Neural crest cell (in vitro differentiated cells): ENCODE data around the gene ZFP62. TPM values are rescaled to one million over a fixed set of nuclear protein-coding genes. Genes with fewer than 3 reads are reported as not detected.
"Not testable (repeated sequence)": the region's sequence is repeated elsewhere in the genome, so short reads cannot be mapped to it uniquely, and the experiment has no call there.

Experiments
- DNase-seq: peaks from one replicate; pipeline ENCODE4 v3.0.0; 2021; ENCODE audit warnings: low read depth, mixed read lengths, low spot score
- H3K27ac Mint-ChIP-seq: one replicate; pipeline ENCODE4 v1.8.0; 2021; ENCODE audit warnings: mild to moderate bottlenecking, mixed read lengths; ENCODE audit not compliant: unreplicated experiment
- H3K27me3 Mint-ChIP-seq: 2 replicates; pipeline ENCODE4 v1.8.0; 2021; ENCODE audit warnings: low read depth, mild to moderate bottlenecking, mixed read lengths
- H3K36me3 Mint-ChIP-seq: 2 replicates; pipeline ENCODE4 v1.8.0; 2021; ENCODE audit warnings: low read depth, mild to moderate bottlenecking, mixed read lengths
- H3K4me1 Mint-ChIP-seq: 2 replicates; pipeline ENCODE4 v1.8.0; 2021; ENCODE audit warnings: mixed read lengths
- H3K4me3 Mint-ChIP-seq: one replicate; pipeline ENCODE4 v1.8.0; 2021; ENCODE audit warnings: mild to moderate bottlenecking, mixed read lengths
- H3K9me3 Mint-ChIP-seq: 2 replicates; pipeline ENCODE4 v1.8.0; 2021; ENCODE audit warnings: mixed read lengths
- CTCF ChIP-seq: fragments of 200-600 bp; sonication (generic); conservative IDR thresholded peaks from 2 replicates; pipeline ENCODE4 v1.5.0; 2021; ENCODE audit warnings: antibody characterized with exemption, mild to moderate bottlenecking
- total RNA-seq: library from RNA; stranded (reverse); gene quantifications from 2 replicates; pipeline ENCODE4 v1.2.1, GENCODE V29; 2021

ZFP62 gene
- total RNA-seq, 1 donor from 2014 or later = 44.4 TPM

GRCh38 chr5:180908400-180908799 is 47.3 kb upstream of the ZFP62 start:
- Mint-ChIP-seq H3K27ac (peak overlapping the region; percentile 43), H3K4me1 (no peaks in the 10 kb centered on the region), H3K9me3 (peaks cover 4% of the 10 kb centered on the region), H3K27me3 (peaks cover 3% of the 10 kb centered on the region), H3K4me3 (no peak overlapping the region), H3K36me3 (no peaks in the 10 kb centered on the region)
- TF ChIP-seq CTCF = no peak
- DNase-seq = no peak

GRCh38 chr5:180901319-180902009 is 40.4 kb upstream of the ZFP62 start:
- no peak for TF ChIP-seq CTCF
- Mint-ChIP-seq H3K36me3 (no peaks in the 10 kb centered on the region), H3K4me1 (no peaks in the 10 kb centered on the region), H3K27ac (no peak overlapping the region), H3K4me3 (no peak overlapping the region), H3K9me3 (peaks cover 6% of the 10 kb centered on the region), H3K27me3 (peaks cover 10% of the 10 kb centered on the region)
- no peak for DNase-seq

- Mint-ChIP-seq H3K27me3 (peaks cover 10% of the 10 kb centered on the region), H3K36me3 (no peaks in the 10 kb centered on the region), H3K4me3 (no peak overlapping the region), H3K4me1 (no peaks in the 10 kb centered on the region), H3K9me3 (peaks cover 9% of the 10 kb centered on the region), H3K27ac (no peak overlapping the region)
- no peak for DNase-seq
- TF ChIP-seq CTCF = no peak
Measured at GRCh38 chr5:180900178-180900577, 39.1 kb upstream of the ZFP62 start.

- no peaks in the 10 kb centered on the region for H3K36me3 Mint-ChIP-seq
- H3K4me1 Mint-ChIP-seq = no peaks in the 10 kb centered on the region
- TF ChIP-seq CTCF = no peak
- no peak within 1 kb of the TSS for H3K27ac Mint-ChIP-seq
- peaks cover 23% of the 10 kb centered on the region for H3K27me3 Mint-ChIP-seq
- no peak within 1 kb of the TSS for H3K4me3 Mint-ChIP-seq
- no peak for DNase-seq
- peaks cover 13% of the 10 kb centered on the region for H3K9me3 Mint-ChIP-seq
Measured at GRCh38 chr5:180898621-180899246, 37.7 kb upstream of the ZFP62 start, which contains the start of gene BTNL8. Gene BTNL8, plus strand, starts transcription at chr5:180899159. Its CDS starts 152 bp downstream, at chr5:180899311.

GRCh38 chr5:180895330-180895729 is 34.3 kb upstream of the ZFP62 start:
- Mint-ChIP-seq H3K9me3 (peaks cover 13% of the 10 kb centered on the region), H3K27me3 (peaks cover 56% of the 10 kb centered on the region)
- H3K4me3 Mint-ChIP-seq, H3K27ac Mint-ChIP-seq, H3K36me3 Mint-ChIP-seq, DNase-seq, H3K4me1 Mint-ChIP-seq: not testable (repeated sequence)

- Mint-ChIP-seq H3K4me1 (no peaks in the 10 kb centered on the region), H3K36me3 (no peaks in the 10 kb centered on the region), H3K4me3 (no peak overlapping the region), H3K27me3 (peaks cover 70% of the 10 kb centered on the region), H3K27ac (no peak overlapping the region), H3K9me3 (no peaks in the 10 kb centered on the region)
- DNase-seq = no peak
- TF ChIP-seq CTCF = no peak
Measured at GRCh38 chr5:180889381-180889780, 28.3 kb upstream of the ZFP62 start.

- DNase-seq, H3K4me3 Mint-ChIP-seq: not testable (repeated sequence)
- H3K27me3 Mint-ChIP-seq = peaks cover 68% of the 10 kb centered on the region
Measured at GRCh38 chr5:180885845-180886529, 24.9 kb upstream of the ZFP62 start.

More at GRCh38 chr5:180885845-180886529, 24.9 kb upstream of the ZFP62 start:
- H3K4me1 Mint-ChIP-seq, H3K27ac Mint-ChIP-seq, H3K9me3 Mint-ChIP-seq, H3K36me3 Mint-ChIP-seq: not testable (repeated sequence)
